Fibroblast of villous mesenchyme (primary cell): ENCODE measurements around the gene PLA2R1. TPM values are rescaled to one million over a fixed set of nuclear protein-coding genes. Genes with fewer than 3 reads are reported as not detected.
A peak's percentile ranks its signal among the peaks of the same experiment; 100 is the strongest.

ENCODE experiments used
- DNase-seq: peaks from one replicate; pipeline ENCODE4 v3.0.0-alpha.2; 2010; ENCODE audit warnings: low read depth
- H3K4me3 ChIP-seq: 2 replicates; pipeline ENCODE4 v1.5.1; 2011; ENCODE audit warnings: low read depth, mild to moderate bottlenecking, low read length
- total RNA-seq: library from RNA; depleted of rRNA; stranded (reverse); fragments of >200 nt; gene quantifications from 2 replicates; pipeline ENCODE4 v1.2.3, GENCODE V29; 2012
- TF ChIP-seq, protein P1 (sequence below): IDR thresholded peaks from 2 replicates; pipeline ENCODE4 v1.5.1; 2012; ENCODE audit warnings: low read depth, mild to moderate bottlenecking, low read length; ENCODE audit not compliant: insufficient read depth

Gene PLA2R1
- total RNA-seq, 1 donor: 13.0 TPM

DNA sequence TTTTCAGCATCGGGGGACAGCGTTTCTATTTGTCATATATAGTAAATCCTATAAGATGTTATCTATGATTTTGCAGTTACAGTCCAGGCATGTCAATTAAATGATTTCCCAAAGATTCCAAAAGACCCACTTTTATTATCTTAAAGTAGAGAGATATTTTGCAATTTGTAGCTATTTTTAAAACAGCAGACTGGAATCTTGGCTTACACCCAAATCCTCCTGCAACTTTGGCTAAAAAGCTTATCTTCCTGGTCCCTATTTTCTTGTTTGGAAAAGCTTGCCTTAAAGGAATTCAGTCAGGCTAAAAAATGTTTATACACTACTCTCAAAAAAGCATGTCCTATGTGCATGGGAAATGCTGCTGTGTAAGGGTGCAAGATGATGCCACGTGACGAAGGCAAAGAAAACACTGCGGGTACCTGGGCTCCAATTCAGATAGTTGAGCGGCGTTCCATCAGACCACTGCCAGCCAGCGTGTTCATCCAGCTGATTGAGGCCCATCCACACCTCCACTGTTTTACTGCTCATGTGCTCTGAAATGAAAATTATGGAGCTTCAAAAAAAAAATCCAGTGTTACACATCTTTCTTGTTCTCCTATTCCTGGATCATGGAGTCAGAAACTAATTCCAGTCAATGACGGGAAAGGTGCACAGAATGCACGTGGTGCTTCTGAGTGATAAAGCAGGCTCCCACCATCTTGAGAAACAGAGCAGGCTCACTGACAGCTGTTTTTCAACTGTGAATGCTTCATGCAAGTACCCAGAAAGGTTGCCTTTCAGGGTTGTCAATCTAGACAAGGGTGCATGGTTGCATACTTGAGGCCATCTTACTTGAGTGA lies 33.8 kb downstream of the PLA2R1 start:
- TF ChIP-seq, protein P1, sequence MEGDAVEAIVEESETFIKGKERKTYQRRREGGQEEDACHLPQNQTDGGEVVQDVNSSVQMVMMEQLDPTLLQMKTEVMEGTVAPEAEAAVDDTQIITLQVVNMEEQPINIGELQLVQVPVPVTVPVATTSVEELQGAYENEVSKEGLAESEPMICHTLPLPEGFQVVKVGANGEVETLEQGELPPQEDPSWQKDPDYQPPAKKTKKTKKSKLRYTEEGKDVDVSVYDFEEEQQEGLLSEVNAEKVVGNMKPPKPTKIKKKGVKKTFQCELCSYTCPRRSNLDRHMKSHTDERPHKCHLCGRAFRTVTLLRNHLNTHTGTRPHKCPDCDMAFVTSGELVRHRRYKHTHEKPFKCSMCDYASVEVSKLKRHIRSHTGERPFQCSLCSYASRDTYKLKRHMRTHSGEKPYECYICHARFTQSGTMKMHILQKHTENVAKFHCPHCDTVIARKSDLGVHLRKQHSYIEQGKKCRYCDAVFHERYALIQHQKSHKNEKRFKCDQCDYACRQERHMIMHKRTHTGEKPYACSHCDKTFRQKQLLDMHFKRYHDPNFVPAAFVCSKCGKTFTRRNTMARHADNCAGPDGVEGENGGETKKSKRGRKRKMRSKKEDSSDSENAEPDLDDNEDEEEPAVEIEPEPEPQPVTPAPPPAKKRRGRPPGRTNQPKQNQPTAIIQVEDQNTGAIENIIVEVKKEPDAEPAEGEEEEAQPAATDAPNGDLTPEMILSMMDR: no peak
- DNase-seq: peak; percentile 62
- H3K4me3 ChIP-seq: no peak overlapping the region

DNA sequence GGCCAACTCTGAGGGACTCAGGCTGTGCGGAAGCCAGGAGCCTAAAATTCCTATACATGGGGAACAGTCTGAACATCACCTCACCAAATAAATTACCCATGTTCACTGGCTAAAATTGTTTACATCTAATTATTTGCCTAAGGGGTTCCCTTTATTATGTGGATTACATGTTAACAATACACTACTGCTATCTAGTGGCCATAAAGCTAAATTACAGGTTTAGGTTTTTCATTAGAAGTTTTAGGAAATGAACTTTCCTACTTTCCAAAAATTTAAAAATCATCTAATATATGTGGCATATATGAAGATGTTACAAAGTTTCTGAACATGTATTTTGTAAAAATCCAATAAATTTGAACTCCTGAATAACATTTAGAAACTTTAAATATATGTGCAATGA lies 40.3 kb downstream of the PLA2R1 start:
- TF ChIP-seq, protein P1: peak; percentile 31
- no peak overlapping the region for H3K4me3 ChIP-seq
- no peak for DNase-seq

DNA sequence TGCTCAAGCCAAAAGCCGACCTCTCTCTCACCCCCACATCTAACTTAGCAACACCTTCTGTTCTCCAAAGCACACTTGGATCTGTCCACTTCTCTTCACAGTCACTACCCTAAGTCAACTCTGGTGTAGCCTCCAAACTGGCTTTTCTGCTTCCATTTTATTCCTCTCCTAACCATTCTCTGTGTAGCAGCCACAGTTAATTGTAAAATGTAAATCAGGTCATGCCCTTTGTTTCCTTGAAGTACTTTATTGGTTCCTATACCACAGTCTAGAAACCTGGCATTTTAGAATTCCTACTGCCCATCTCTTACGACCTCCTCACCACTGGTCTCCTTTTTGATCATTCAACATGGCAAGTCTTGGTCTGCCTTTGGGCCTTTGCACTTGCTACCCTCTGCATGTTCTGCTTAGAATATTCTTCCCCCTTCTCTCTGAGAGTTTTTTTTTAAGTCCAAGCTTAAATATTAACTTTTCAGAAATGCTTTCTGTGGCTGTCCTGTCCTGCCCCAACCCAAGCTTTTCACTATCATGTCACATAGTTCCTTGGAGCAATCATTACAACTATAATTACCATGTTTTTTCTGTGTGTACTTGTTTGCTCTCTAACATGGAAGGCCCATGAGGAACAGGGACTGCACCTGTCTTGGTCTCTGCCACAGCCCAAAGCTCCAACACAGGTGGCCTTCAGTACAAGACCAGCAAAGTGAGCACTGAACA lies 42.9 kb downstream of the PLA2R1 start:
- TF ChIP-seq, protein P1: no peak
- no peak overlapping the region for H3K4me3 ChIP-seq
- DNase-seq: no peak

DNA sequence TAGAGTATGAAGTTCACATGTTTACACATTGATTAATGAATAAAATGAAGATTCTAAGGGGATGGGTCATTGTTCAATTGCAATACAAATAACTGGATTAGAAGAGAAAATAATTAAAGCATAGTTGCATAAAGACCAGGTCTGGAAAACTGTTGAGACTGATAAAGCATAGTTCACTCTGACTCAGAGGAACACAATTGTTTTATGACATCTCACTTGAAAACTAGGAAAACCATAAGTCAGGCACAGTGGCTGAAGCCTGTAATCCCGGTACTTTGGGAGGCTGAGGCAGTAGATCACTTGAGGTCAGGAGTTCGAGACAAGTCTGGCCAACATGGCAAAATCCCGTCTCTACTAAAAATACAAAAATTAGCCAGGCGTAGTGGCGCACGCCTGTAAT lies 46.7 kb downstream of the PLA2R1 start:
- TF ChIP-seq, protein P1: no peak
- DNase-seq: no peak

DNA sequence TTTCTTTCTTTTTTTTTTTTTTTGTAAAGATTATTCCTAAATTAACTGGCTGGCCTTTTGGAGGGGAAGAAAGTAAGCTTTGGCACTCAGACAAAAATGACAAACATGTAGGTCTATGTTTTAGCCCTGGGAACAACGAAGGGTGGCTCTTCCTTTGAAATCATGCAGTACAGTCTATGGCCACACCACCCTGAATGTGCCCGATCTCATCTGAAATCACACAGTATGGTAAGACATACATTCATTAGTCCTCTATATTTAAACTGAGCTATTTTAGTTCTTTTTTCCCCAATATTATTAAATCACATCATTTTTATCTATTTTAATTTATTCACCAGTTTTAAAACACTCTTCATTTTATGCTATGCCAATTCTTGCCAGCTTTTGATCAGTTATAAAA lies 48.2 kb downstream of the PLA2R1 start:
- TF ChIP-seq, protein P1: no peak
- DNase-seq: no peak
- H3K4me3 ChIP-seq: no peak overlapping the region

More for the DNA sequence above, 46.7 kb downstream of the PLA2R1 start:
- H3K4me3 ChIP-seq: no peak overlapping the region

DNA sequence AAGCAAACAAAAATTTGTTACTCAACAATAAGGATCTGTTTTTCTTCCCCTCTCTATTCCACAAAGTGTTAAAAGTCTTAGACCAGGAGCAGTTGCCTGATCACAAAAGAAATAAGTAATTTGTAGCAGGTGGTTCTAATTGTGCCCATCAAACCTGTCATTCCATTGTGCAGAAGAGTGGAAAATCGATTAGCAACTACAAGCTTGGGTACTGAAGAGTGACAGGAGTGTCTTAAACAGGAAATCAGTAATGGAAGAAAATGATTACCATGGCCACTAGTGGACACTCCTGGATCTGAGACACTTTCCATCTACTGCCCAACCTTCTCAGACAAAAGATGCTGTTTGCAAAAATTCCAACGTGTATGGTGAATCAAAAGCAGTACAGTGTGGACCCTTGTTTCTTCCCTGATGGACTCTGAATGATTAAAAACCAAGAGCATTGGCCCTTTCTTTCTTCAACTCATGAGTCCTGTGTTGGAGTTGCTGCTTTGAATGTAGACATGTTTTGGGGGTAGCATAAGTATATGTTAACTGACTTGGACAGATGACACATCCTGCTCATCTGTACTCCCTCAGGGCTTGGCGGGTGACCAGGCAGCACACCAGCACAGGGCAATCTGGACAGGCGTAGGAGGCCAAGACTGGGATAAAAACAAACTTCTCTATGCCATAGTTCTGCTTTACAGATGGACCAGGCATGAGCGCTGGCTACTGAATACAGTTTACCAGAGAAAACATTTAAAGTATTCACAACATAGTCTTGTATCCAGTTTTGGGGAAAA lies 51.9 kb downstream of the PLA2R1 start:
- TF ChIP-seq, protein P1: no peak
- no peak overlapping the region for H3K4me3 ChIP-seq
- DNase-seq: peak; percentile 68
